Activated CD4-positive, alpha-beta T cell treated with anti-CD3 and anti-CD28 coated beads, Interleukin-2, amount 10 ng/mL, durations not matched to agents 24 days and 14 days (primary cell): ENCODE results near the gene P2RY6. TPM values are rescaled to one million over a fixed set of nuclear protein-coding genes. Genes with fewer than 3 reads are reported as not detected.
"Not testable (repeated sequence)": the region's sequence is repeated elsewhere in the genome, so short reads cannot be mapped to it uniquely, and the experiment has no call there.

ENCODE experiments used
- DNase-seq: peaks from one replicate; pipeline ENCODE4 v3.0.0; 2022
- H3K27ac Mint-ChIP-seq: one replicate; pipeline ENCODE4 v1.8.0; 2022; ENCODE audit warnings: mild to moderate bottlenecking, mixed read lengths
- H3K27me3 Mint-ChIP-seq: one replicate; pipeline ENCODE4 v1.8.0; 2022; ENCODE audit warnings: mixed read lengths
- H3K36me3 Mint-ChIP-seq: one replicate; pipeline ENCODE4 v1.8.0; 2022; ENCODE audit warnings: low read depth, mild to moderate bottlenecking, mixed read lengths
- H3K4me1 Mint-ChIP-seq: one replicate; pipeline ENCODE4 v1.8.0; 2021; ENCODE audit warnings: mixed read lengths
- H3K4me3 Mint-ChIP-seq: one replicate; pipeline ENCODE4 v1.8.0; 2022; ENCODE audit warnings: mild to moderate bottlenecking, moderate library complexity, mixed read lengths
- H3K9me3 Mint-ChIP-seq: one replicate; pipeline ENCODE4 v1.8.0; 2021; ENCODE audit warnings: mixed read lengths
- intact Hi-C: fragments of 100-400 bp; cut with micrococcal nuclease; formaldehyde crosslinking; loops from one replicate; pipeline ENCODE4 v1.15.1; 2023
- total RNA-seq: library from RNA; stranded (reverse); gene quantifications from 2 replicates; pipeline ENCODE4 v1.2.3, GENCODE V29; 2022

The P2RY6 gene
- total RNA-seq, 1 donor from 2014 or later, result not detected

DNA sequence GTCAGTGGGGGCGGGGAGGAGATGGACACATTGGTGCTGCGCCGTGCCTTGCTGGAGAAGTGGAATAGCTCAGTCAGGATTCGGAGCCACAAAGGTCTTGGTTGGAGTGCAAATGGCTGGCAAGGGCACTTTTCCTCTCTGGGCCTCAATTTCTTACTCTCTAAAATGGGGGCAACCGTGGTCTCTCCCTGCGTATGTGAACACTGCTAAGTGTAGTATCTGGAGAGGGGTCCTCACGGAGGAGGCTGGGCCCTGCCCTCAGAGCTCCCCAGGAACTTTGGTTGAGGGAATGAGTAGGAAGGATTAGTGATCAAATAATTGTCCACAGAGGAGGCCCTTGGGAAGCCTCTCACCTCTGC is 521 bp downstream of the P2RY6 start:
- no peaks in the 10 kb centered on the region for H3K36me3 Mint-ChIP-seq
- intact Hi-C loops, result no loop called here
- peaks cover 2% of the 10 kb centered on the region for H3K4me1 Mint-ChIP-seq
- H3K27ac Mint-ChIP-seq, result no peak overlapping the region
- no peak overlapping the region for H3K4me3 Mint-ChIP-seq
- H3K9me3 Mint-ChIP-seq, result no peaks in the 10 kb centered on the region
- H3K27me3 Mint-ChIP-seq, result peaks cover 12% of the 10 kb centered on the region
- DNase-seq, result no peak

DNA sequence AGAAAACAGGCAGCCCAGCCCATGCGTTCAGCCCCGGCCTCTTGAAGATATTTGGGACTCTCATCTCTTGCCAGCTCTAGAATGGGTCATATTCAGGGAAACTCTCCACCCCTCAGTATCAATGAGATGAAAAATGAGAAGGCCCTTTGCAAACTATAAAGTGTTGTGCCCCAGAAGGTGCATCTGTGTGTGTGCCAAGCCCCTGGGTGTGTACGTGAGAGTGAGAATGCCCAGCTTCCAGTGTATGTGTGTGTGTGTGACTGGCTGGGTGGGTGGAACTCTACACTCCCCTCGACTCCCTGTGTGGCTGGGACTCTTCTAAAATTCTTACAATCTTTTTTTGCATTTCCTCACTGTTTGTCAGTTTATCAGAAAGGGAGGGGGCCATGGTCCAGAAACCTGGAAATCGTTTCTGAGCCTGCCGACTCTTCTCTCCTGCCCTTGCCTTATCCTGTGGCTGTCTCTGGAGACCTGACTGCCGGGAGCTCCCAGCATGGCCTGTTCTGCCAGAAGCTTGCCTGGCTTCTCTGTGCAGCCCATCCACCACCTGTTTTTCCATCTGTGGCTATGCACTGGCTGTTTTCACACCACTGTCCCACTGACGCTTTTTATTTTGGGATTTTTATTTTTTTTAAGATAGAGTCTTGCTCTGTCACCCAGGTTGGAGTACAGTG is 1.2 kb downstream of the P2RY6 start:
- H3K4me1 Mint-ChIP-seq, result peaks cover 2% of the 10 kb centered on the region
- no peak overlapping the region for H3K27ac Mint-ChIP-seq
- DNase-seq, result no peak
- intact Hi-C loops, result no loop called here
- no peak overlapping the region for H3K4me3 Mint-ChIP-seq
- no peaks in the 10 kb centered on the region for H3K36me3 Mint-ChIP-seq
- H3K27me3 Mint-ChIP-seq, result peaks cover 12% of the 10 kb centered on the region
- H3K9me3 Mint-ChIP-seq, result no peaks in the 10 kb centered on the region

DNA sequence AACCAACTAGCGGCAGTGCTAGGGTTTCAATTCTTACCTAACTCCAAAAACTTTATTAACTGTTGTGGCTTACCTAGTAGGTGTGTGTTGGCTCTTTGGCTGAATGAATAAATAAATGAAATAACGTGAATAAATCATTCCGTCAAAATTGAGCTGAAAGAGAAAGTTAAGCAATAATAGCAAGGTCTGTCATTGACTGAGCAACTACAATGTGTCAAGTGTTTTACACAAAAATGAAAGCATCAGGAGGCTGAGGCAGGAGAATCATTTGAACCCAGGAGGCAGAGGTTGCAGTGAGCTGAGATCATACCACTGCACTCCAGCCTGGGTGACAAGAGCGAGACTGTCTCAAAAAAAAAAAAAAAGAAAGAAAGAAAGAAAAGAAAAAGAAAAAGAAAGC is 2.1 kb downstream of the P2RY6 start:
- H3K9me3 Mint-ChIP-seq, H3K4me1 Mint-ChIP-seq, H3K4me3 Mint-ChIP-seq, H3K27ac Mint-ChIP-seq, DNase-seq, intact Hi-C loops, H3K36me3 Mint-ChIP-seq: not testable (repeated sequence)
- peaks cover 10% of the 10 kb centered on the region for H3K27me3 Mint-ChIP-seq

DNA sequence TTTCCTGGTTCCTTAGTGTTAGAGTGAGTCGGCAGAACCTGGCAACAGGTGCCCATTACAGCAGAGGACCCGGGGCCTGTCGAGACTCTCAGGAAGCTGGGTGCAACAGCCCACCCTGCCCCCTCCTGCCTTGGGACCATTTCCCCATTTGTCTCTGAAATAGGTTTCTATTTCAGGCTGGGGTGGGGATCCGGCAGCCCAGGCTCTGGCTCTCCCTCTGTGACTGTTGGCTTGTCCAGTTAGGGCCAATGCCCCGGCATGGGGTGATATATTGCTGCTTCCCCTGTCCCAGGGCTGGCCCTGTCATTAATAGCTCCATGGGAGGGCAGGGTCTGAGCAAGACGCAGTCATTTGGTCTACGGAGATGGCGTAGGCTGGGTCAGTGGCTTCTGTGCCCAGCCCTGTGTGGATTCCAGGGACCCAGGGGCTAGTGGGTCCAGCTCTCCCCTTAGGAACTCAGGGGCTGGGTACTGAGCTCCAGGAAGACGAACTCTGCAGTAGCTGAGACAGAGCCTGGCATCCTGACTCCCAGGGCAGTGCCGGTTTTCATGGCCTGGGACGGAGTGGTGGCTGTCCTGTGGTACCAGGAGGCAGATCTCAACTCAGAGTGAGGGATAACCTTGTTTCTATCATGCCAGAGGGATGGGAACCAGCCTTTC is 2.7 kb downstream of the P2RY6 start:
- Mint-ChIP-seq H3K27me3 (peaks cover 10% of the 10 kb centered on the region), H3K9me3 (no peaks in the 10 kb centered on the region), H3K4me3 (no peak overlapping the region), H3K4me1 (no peaks in the 10 kb centered on the region), H3K27ac (no peak overlapping the region), H3K36me3 (no peaks in the 10 kb centered on the region)
- intact Hi-C loops, result no loop called here
- no peak for DNase-seq

DNA sequence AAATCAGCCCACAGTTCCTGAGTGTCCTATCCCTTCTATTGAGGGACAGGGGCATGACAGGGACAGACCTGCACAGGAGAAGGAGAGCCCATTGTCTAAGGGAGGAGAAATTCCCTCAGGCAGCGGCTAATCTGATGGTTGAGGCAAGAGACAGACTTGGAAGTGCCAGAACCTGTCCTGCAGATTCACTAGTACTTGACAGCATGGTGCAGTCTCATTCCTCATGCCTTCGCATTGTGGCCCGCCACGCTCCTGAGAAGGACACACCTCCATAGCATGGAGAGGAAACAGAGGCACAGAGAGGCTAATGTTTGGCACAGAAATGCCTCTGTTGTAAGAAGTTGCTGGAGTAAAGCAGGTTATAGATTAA is 3.2 kb downstream of the P2RY6 start:
- H3K36me3 Mint-ChIP-seq, result no peaks in the 10 kb centered on the region
- DNase-seq, result no peak
- H3K27me3 Mint-ChIP-seq, result peaks cover 10% of the 10 kb centered on the region
- no peak overlapping the region for H3K4me3 Mint-ChIP-seq
- H3K9me3 Mint-ChIP-seq, result no peaks in the 10 kb centered on the region
- H3K4me1 Mint-ChIP-seq, result no peaks in the 10 kb centered on the region
- intact Hi-C loops, result no loop called here
- H3K27ac Mint-ChIP-seq, result no peak overlapping the region

DNA sequence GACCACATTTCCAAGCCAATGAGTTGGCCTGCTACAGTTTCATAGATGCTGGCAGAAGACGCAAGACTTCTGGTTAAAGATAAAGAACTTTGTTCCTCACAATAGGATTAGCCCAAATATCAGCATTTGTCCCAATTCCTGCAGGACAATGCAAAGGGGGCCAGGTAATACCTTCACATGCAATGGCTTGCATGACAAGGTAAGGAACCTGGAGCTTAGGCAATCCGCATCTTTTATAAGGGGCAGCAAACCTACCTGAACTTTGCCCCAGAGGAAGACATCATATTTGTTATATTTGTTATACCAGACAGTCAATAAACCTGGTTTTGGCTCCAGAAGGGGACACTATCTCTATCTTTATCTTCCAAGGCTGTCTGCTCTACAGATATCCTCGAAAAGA is 5.3 kb downstream of the P2RY6 start:
- no peak for DNase-seq
- Mint-ChIP-seq H3K27ac (no peak overlapping the region), H3K27me3 (peaks cover 10% of the 10 kb centered on the region), H3K4me3 (no peak overlapping the region), H3K9me3 (no peaks in the 10 kb centered on the region), H3K36me3 (no peaks in the 10 kb centered on the region), H3K4me1 (peaks cover 7% of the 10 kb centered on the region)
- intact Hi-C loops, result no loop called here

DNA sequence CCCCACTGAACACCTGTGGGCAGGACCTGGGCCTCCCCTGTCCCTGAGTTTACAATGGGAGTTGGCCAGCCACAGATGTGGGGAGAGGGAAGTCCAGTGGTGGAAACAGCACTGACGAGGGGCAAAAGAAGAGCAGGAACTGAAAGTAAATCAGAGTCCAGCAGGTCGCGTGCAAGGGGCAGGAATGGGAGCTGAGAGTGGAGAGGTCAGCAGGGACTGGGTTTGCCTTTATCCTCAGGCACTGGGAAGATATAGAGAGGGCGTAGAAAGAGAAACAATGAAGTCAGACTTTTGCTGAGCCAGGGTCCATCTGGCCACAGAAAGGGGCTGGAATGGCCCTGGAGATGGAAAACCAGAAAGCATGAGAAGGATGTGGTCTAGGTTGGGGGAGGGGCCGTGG is 8.5 kb downstream of the P2RY6 start:
- H3K9me3 Mint-ChIP-seq, result no peaks in the 10 kb centered on the region
- no peak overlapping the region for H3K27ac Mint-ChIP-seq
- H3K4me3 Mint-ChIP-seq, result no peak overlapping the region
- H3K4me1 Mint-ChIP-seq, result peaks cover 7% of the 10 kb centered on the region
- H3K27me3 Mint-ChIP-seq, result peaks cover 7% of the 10 kb centered on the region
- intact Hi-C loops, result no loop called here
- DNase-seq, result no peak
- H3K36me3 Mint-ChIP-seq, result no peaks in the 10 kb centered on the region

DNA sequence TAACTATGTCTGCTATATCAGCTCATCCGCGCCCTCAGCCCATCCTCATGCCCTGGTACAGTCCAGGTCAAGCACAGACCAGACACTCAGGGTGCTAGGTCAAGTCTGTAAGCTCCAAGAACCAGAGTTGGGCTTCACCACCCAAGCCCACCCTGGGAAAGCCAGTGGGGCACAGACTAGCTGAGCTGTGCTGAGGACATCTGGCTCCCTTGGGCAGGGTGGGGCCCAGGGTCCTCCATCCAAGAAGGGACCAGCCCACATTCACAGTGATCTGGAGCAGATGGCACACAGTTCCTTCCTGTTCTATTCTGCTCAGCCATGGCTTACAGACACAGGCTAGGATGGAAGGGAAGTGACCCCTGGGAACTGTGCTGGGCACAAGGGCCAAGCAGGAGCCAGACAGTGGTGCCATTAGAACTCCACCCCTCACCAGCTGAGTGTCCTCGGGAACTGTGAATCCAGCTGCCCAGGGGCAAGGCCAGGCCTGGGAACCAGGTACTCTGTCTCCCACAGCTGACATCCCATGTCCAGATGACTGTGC is 9.1 kb downstream of the P2RY6 start:
- peaks cover 7% of the 10 kb centered on the region for H3K4me1 Mint-ChIP-seq
- no peaks in the 10 kb centered on the region for H3K36me3 Mint-ChIP-seq
- peaks cover 7% of the 10 kb centered on the region for H3K27me3 Mint-ChIP-seq
- H3K4me3 Mint-ChIP-seq, result no peak overlapping the region
- intact Hi-C loops, result no loop called here
- no peaks in the 10 kb centered on the region for H3K9me3 Mint-ChIP-seq
- no peak overlapping the region for H3K27ac Mint-ChIP-seq
- no peak for DNase-seq

DNA sequence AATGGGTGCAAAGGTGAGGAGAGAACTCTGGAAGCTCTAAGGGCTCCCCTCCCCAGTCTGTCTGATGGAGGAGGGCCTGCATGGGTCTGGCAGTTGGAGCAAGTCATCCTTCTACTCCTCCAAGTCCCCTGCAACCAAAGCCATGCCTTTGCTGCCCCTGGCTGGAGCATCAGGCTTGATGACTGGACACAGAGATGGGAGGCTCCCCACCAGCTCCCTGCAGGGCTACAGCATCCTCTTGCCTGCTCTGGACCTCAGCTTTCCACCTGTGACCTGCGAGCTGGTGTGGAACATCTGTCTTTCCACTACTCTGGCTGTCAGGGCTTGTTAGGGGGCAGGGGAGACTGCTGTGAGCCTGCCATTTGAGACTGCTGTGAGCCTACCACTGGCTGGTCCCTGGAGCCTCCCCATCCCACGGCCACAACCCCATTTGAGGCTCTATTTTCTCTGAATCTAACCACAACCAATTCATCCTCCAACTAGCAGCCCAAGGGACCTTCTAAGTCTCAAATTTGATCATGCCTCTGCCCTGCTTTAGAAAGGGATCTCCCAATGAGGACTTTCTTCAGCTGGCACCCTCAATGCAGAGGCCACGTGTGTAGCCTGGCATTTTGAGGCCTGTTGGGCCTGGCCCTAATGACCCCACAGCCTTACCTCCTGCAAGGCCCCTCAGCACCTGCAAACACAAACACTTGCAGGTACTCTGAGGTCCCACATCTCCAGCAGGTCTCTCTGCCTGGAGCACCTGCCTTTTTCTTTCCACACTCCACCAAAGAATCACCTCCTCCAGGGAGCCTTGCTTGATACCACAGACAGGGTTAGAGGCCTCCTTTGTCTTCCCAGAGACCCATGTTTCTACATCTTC is 9.9 kb downstream of the P2RY6 start:
- H3K9me3 Mint-ChIP-seq, result no peaks in the 10 kb centered on the region
- DNase-seq, result no peak
- intact Hi-C loops, result no loop called here
- no peaks in the 10 kb centered on the region for H3K36me3 Mint-ChIP-seq
- H3K4me1 Mint-ChIP-seq, result peaks cover 8% of the 10 kb centered on the region
- H3K27ac Mint-ChIP-seq, result no peak overlapping the region
- peaks cover 2% of the 10 kb centered on the region for H3K27me3 Mint-ChIP-seq
- no peak overlapping the region for H3K4me3 Mint-ChIP-seq

DNA sequence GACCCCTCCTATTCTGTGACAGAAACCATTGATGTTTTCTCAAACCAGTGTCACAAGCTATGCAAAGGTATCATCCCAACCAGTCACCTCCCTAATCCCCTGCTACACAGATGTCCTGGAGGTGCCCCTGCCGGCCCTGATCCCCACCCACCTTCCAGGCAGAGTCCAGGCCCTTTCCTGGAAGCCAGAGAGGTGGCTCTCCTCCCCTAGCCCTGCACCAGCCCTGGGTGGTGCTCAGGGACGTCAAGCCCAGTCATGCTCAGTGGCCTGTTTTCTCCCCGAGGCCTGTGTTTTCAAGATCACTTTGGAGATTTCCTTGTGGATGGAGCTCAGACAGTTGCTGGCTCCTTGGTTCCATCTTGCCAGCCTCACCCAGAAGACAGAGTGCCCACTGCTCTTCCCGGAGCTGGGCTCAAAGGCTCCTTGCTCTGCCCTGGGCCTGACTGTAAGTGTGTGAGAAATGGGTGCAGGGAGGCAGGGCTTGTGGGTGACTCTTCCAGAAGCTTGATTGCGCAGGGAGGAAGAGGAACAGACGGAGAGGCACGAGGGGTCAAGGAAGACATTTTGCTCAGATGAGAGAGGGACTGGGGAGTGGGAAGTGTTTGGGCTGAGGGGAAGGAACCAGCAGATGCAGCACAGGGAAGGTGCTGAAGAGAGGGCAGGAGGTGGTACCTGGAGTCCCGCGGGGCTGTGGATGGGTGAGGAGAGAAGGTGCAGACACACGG is 11.3 kb downstream of the P2RY6 start:
- DNase-seq, result no peak
- no peaks in the 10 kb centered on the region for H3K27me3 Mint-ChIP-seq
- H3K27ac Mint-ChIP-seq, result no peak overlapping the region
- H3K4me1 Mint-ChIP-seq, result peaks cover 18% of the 10 kb centered on the region
- H3K4me3 Mint-ChIP-seq, result no peak overlapping the region
- H3K9me3 Mint-ChIP-seq, result no peaks in the 10 kb centered on the region
- H3K36me3 Mint-ChIP-seq, result no peaks in the 10 kb centered on the region
- intact Hi-C loops, result no loop called here

DNA sequence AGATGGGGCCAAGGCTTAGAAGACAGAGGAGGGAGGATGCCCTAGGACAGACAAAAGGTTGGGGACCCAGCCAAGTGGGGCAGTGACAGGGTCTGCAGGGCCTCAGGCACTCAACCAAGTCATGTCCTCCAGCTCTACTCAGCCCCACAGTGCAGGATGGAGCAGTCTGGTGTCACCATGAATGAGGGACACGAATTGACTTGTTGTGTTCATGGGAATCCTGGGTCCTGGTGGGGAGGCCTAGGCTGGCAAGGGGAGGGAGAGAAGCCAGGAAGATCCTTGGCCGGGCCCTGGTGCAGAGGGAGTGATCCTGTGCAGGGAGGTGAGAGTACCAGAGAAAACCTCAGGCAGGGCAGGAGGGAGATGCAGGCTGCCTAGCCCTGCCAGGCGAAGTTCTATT is 12.0 kb downstream of the P2RY6 start:
- intact Hi-C loops, result no loop called here
- Mint-ChIP-seq H3K4me1 (peaks cover 23% of the 10 kb centered on the region), H3K27me3 (no peaks in the 10 kb centered on the region), H3K27ac (no peak overlapping the region), H3K9me3 (no peaks in the 10 kb centered on the region), H3K4me3 (no peak overlapping the region), H3K36me3 (no peaks in the 10 kb centered on the region)
- no peak for DNase-seq

DNA sequence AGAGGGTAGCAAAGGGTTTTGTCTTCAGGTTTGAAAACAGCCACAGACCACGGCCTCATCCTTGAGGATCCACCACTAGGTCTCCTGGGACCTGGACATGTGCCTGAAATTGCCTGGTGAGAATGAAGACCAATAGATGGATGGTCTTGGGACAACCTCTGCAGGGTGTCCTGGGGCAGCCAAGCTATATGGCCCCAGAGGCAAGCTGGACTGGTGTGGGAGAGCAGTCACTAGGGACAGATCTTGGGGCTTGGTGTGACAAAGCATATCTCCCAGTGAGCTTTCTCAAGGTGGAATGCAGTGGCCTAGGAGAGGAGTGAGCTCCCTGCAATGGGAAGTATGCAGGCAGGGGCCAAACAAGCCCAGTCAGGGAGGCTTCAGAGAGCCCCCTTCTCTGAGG is 13.6 kb downstream of the P2RY6 start:
- no peaks in the 10 kb centered on the region for H3K27me3 Mint-ChIP-seq
- H3K4me1 Mint-ChIP-seq, result peaks cover 24% of the 10 kb centered on the region
- H3K27ac Mint-ChIP-seq, result no peak overlapping the region
- intact Hi-C loops, result no loop called here
- no peak overlapping the region for H3K4me3 Mint-ChIP-seq
- no peaks in the 10 kb centered on the region for H3K9me3 Mint-ChIP-seq
- no peaks in the 10 kb centered on the region for H3K36me3 Mint-ChIP-seq
- DNase-seq, result no peak

DNA sequence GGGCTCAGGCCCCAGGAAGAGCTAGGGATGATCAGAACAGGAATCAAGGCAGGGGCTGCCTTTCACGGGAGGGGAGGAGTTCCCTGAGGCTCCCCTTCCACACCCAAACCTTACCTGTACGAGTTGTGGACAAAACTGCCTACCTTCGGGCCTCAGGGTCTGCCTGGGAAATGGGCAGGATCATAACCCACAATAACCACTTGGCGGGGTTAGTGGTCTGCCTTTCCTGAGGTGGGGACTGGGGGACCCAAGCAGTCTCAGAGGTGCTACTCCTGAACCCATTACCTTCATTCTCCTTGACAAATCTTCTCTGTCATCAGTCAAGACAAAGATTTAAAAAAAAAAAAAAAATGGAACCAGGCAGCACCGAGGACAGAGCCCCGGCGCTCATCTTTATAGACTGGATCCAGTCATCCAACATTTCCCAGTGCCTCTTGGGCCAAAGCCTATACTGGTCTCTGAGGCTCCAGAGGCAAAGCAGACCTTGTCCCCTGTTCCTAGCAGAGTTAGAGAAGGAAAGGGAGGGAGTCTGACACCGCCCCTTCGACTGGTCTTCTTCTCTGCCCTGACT is 14.2 kb downstream of the P2RY6 start:
- peaks cover 22% of the 10 kb centered on the region for H3K4me1 Mint-ChIP-seq
- H3K36me3 Mint-ChIP-seq, result no peaks in the 10 kb centered on the region
- DNase-seq, result no peak
- H3K27me3 Mint-ChIP-seq, result no peaks in the 10 kb centered on the region
- H3K9me3 Mint-ChIP-seq, result no peaks in the 10 kb centered on the region
- no peak overlapping the region for H3K27ac Mint-ChIP-seq
- no peak overlapping the region for H3K4me3 Mint-ChIP-seq
- intact Hi-C loops, result no loop called here
